ENCODE data around the gene ATN1.

DNA sequence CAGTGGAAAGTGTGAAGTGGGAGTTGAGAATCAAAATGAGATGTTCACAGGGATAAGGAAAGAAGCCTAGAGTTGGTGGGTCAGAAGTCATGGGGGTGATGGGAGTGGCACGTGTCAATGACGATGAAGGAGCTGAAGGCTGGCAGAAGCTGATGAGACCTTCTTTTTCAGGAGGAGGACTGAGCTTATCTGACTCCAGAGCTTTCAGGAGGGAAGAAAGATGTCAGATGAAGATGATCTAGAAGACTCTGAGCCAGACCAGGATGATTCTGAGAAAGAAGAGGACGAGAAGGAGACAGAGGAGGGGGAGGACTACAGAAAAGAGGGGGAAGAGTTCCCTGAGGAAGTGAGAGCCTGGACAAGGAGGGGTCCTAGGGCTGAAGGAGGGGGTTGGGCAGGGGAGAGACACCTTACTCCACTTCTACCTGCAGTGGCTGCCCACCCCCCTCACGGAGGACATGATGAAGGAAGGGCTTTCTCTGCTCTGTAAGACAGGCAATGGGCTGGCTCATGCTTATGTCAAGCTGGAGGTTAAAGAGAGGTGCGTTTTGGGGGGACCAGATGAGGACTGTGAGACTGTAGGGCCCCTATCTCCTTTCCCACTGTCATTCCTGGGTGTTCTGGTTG is 22.2 kb upstream of the ATN1 start:
- TF ChIP-seq CTCF (IDR thresholded peaks at IDR 0.05) = no peak
- no peak for TF ChIP-seq POLR2A (IDR thresholded peaks at IDR 0.05)

All from heart left ventricle (tissue), 13 donors.